Sigmoid colon (tissue), 4 donors: Measurements from ENCODE around the gene POLDIP2.

Experiments
- CTCF ChIP-seq, 4 experiments: fragments of 450-650 bp in 3 of 4; fragments of 200-600 bp in 1 of 4; IDR thresholded peaks; one replicate each; pipeline ENCODE4 v1.5.1; 2016 to 2019; ENCODE audit warnings: antibody characterized with exemption in 4 of 4, mild to moderate bottlenecking in 3 of 4, moderate library complexity in 2 of 4
- EP300 ChIP-seq, 4 donors: sonication (generic); formaldehyde crosslinking; IDR thresholded peaks; one replicate each; pipeline ENCODE4 v1.6.1; 2017; ENCODE audit warnings: antibody characterized with exemption in 4 of 4
- POLR2AphosphoS5 ChIP-seq, 4 donors: sonication (generic); formaldehyde crosslinking; IDR thresholded peaks; one replicate each; pipeline ENCODE4 v1.6.1; 2017; ENCODE audit warnings: antibody characterized with exemption in 4 of 4

- TF ChIP-seq CTCF (IDR thresholded peaks at IDR 0.05) (no peak), POLR2AphosphoS5 (IDR thresholded peaks at IDR 0.05) (no peak), EP300 (IDR thresholded peaks at IDR 0.05) (no peak)
Observed at GRCh38 chr17:28325211-28325610, 32.1 kb downstream of the POLDIP2 start.
